GM21360 (cell line): ENCODE results near the gene ARHGAP26.

Experiments used
- ATAC-seq: cut with Tn5 transposase; IDR thresholded peaks from one replicate; pipeline ENCODE4 v1.9.1; 2021; ENCODE audit warnings: mild to moderate bottlenecking, moderate library complexity; ENCODE audit not compliant: unreplicated experiment

ARHGAP26 gene

DNA sequence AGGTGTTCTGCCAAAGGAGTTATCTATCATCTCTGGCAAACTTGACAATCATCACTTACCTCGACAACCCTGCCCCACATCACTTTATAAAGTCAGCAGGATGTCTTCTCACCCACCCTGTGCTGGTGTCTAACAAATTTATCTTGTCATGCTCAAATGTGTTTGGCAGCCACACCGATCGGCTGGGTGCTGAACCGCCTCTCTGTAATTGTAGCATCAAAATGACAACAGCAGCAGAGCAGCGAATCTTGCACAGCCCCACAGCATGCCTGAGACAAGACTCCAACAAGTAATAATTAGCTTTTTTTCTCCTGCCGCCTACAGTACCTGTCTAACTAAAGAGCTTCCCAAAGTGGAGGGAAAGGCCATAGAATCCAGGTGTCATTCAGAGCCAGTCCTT is 457.1 kb downstream of the ARHGAP26 start:
- ATAC-seq = no peak

DNA sequence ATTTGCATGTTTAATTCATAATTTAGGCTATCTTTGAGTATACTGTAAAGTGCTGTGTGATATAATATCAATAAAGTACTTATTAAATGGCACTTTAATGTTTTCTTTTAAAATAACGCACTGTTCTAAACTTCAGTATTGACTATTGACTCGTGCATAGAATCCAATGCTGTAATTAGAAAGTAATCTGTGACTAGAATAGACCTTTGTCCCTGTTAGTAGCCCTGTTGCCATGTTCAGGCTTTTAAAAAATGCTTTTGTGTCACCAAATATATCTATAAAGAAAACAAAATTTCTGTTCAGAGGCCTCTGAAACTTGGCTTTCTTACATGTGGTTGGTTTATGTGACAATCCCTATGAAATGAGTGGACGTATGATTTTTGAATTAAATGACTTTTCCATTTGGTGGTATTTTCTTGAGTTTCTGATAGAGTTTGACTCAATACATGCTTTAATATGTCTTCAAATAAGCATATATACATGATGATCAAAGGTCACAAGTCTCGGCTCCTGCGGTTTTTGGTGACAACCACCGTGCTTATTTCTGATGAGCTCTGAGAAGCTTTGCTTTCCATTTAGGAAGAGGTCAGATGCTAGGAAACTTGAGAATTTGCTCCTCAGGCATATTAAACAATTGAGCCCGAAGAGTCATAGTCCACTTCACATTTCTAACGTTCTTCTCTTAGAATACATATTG is 458.6 kb downstream of the ARHGAP26 start:
- ATAC-seq = no peak

DNA sequence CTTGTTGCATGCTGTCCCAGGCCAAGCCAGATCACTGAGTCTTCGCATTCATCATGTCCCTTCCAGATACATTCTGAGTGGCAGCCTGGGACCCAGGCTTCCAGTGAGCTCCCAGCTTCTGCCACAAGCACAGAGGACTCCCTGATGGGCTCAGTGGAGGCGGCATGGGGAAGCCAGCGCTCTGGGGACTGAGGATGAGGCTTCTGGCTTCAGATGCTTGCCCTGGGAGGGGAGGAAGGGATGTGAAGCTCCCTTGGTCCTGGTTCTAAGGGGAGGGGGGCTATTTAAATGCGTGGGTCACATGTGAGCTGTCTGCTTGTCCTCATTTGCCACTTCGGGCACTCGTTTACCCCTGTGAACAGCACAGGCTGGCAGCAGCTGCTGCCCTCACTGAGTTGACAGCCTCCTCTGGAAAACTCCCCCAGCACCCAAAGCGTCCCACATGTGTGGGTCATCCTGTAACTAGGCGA is 459.3 kb downstream of the ARHGAP26 start:
- peak; percentile 42 for ATAC-seq

DNA sequence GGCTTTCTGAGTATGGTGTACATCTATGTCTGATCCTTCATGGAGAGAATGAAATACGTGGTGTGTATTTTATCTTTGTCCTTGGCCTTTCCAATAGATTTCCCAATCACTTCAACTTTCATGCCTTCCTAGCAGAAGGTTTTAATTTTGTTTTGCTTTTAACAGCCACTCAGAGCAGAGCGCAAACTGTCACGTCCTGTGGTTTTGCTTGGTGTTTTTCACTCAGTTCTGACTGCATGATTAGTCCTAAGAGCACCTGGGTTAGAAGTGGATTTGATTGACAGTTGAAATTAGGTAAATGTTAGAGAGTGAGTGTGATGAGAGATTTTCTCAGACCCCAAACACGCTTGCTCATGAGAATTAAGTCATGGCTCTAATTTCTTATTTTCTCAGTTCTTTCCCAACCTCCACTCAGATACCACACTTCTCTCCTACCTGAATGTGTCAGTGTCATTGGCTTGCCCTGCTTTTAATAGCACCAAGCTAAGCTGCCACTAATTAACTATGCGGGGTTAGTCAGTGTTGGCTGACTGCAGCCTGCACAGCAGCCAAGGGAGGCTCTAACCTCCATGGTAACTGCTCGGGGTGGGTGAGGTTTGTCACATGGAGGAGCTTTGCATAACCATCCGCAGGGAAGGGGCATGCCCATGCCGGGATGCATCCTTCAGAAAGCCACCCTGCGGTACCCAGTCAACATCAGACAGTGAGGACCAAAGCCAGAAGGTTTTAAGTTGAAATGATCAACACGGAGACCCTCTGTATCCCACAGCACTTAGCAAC is 459.9 kb downstream of the ARHGAP26 start:
- peak; percentile 89 for ATAC-seq

DNA sequence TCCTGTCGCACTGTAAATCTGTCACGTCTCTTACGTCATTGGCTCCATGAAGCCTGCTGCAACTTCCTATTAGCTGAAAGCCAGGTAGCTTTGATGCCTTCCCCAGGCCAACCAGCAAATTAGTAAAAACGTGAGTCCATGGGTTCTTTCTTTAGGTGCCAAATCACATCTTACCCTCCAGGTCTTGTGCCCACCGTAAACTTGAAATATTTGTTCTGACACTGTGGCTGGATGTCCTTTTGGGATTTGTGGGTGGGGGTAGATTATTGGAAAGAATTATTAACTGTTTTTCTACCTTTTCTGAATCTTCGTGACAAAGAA is 460.5 kb downstream of the ARHGAP26 start:
- no peak for ATAC-seq

- ATAC-seq = no peak
Observed at GRCh38 chr5:143231416-143231815, 461.2 kb downstream of the ARHGAP26 start.

GRCh38 chr5:143231973-143232812 is 462.0 kb downstream of the ARHGAP26 start:
- no peak for ATAC-seq

DNA sequence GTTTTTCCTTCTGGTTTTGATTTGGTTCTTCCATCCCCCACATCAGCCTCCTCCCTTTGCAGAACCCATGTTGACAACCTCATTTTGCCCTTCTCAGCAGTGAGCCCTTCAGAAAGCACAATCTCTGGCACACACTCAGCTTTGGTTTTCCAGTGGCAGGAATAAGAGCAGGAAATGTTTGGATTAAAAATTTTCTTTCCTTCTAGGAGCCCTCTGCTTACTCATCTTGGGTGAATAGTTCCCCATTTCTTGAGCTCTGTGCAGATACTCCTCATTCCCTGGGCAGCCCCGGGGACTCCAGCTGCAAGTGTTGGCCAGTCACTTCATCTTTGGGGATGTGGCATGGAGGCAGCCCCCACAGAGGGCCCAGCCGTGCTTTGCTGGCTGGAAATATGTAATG is 462.9 kb downstream of the ARHGAP26 start:
- ATAC-seq = no peak

DNA sequence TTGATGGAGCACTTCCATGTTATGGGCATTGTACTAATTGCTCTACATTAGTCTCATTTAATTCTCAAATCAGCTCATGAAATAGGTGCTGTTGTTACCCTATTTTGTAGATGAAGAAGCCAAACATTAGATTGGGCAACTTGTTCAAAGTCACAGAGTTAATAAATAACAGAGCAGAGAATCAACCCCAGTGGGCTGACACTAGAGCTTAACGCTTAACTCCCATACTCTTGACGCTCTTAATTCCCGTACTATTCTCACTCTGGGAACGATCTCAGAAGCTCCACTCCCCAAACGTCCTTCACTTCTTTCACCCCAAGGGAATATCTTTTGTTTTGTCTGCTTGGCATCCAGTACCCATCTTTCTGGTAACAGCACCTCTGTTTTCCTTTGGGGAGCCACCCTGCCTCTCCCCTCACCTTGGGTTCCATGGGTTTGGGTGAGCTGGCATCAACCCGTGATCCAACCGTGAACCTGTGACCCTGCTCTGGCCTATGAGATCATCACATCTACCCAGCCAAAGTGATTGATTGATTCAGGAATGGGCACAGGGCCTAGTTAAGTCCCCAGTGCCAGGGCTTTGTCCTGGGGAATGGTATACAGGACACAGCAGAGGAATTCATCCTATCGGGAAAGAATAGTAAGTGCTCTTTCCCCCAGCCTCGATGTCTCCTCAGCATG is 464.1 kb downstream of the ARHGAP26 start:
- no peak for ATAC-seq

- no peak for ATAC-seq
Observed at GRCh38 chr5:143235423-143235822, 465.2 kb downstream of the ARHGAP26 start.

- ATAC-seq = no peak
Observed at GRCh38 chr5:143236682-143237081, 466.5 kb downstream of the ARHGAP26 start.

DNA sequence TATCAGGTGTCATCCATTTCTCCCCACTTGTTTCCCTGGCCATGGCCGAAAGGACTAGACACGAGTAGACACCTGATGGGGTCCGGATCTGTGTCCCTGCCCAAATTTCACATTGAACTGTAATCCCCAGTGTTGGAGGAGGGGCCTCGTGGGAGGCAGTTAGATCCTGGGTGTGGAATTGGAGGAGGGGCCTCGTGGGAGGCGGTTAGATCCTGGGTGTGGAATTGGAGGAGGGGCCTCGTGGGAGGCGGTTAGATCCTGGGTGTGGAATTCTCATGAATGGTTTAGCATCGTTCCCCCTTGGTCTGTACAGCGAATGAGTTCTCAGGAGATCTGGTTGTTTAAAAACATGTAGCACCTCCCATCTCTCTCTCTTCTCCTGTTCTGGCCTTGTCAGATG is 467.5 kb downstream of the ARHGAP26 start:
- ATAC-seq = no peak

DNA sequence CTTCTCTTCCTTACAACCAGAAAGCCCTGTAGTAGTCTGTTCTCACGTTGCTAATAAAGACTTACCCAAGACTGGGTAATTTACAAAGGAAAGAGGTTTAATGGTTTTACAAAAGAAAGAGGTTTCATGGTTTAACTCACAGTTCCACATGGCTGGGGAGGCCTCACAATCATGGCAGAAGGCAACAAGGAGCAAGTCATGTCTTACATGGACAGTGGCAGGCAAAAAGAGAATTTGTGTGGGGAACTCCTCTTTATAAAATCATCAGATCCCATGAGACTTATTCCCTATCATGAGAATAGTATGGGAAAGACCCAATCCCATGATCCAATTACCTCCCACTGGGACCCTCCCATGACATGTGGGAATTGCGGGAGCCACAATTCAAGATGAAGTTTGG is 468.4 kb downstream of the ARHGAP26 start:
- no peak for ATAC-seq

GRCh38 chr5:143239882-143240518 is 469.8 kb downstream of the ARHGAP26 start:
- ATAC-seq = no peak

GRCh38 chr5:143241892-143242291 is 471.7 kb downstream of the ARHGAP26 start:
- ATAC-seq = no peak

DNA sequence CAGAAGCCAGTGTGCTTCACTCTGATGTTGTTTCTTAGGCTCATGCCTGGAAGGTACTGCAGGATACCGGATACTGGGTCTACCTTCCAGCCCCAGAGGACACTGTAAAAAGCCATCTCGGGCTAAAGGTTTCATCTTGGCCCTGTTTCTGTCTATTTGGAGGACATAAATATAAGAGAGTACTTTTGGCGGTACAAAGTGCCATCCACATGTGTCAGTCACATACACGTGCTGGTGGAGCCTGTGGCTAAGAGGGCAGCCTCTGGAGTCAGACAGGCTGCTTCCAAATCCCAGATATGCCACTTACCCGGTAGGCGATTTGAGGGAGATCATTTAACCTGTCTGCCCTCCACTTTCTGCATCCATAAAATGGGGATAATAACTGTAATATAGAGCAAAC is 472.9 kb downstream of the ARHGAP26 start:
- ATAC-seq = no peak

- no peak for ATAC-seq
Observed at GRCh38 chr5:143244000-143244736, 474.0 kb downstream of the ARHGAP26 start.

DNA sequence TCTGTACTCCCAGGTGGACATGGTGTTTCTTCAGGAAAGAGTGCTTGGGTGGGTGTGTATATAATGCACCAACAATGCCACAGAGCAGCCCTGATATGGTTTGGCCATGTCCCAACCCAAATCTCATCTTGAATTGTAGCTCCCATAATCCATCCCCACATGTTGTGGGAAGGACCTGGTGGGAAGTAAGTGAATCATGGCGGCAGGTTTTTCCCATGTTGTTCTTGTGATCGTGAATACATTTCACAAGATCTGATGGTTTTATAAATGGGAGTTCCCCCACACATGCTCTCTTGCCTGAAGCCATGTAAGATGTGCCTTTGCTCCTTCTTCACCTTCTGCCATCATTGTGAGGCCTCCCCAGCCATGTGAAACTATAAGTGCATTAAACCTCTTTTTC is 474.8 kb downstream of the ARHGAP26 start:
- no peak for ATAC-seq

DNA sequence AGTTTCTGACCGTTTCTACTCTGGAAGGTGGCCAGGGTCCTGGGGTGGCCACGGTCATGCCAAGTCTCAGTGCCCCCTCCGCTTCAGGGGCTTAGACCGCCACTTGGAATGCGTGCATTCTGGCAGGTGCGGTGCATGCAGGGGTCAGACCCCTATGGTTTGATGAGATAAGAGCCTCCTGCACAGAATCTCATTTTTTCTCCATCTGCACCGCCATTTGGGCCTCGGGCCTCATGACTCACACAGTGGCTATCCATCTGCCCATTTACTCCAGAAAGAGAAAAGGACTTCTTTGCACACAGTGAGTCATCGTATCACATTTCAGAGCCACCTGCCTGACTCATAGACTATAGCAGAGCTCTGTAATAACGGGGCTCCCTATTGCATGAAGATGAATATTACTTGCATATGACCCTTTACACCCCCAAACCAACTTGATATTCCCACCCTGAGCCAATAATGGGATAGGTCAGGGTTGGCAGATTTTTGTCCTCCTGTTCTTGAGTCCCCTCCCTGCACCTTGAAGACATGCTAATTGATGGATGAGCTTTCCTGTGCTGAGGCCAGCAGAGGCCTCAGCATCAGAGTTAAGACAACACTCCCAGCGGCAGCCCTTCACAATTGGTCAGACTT is 475.9 kb downstream of the ARHGAP26 start:
- ATAC-seq = no peak
